GM20431 (cell line): ENCODE measurements around the gene P3H2.

Source experiments
- in situ Hi-C: fragments of 300-500 bp; cut with MseI, MboI; formaldehyde crosslinking; loops from one replicate; pipeline ENCODE4 v1.15.0; 2020; ENCODE audit warnings: low sequenced_read_pairs; ENCODE audit not compliant: unreplicated experiment

Gene P3H2

DNA sequence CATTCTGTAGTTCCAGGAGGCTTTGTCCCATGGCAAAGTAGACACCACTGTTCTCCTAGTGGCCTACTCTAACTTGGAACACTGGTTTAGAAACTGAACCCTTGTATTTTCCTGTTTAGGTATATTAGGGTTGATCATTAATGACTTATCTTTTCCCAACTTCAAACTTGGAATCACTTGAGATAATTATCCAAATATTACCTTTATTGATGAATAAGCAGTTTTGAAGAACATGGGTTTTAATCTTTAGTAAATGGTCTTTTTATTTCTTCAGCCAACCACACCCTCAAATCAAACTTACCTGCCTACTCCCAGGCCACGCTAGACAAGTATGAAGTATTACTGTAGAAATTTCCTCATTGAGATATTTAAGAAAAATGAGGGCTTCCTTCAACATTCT, 6.5 kb upstream of the P3H2 start:
- in situ Hi-C loops: no loop called here

DNA sequence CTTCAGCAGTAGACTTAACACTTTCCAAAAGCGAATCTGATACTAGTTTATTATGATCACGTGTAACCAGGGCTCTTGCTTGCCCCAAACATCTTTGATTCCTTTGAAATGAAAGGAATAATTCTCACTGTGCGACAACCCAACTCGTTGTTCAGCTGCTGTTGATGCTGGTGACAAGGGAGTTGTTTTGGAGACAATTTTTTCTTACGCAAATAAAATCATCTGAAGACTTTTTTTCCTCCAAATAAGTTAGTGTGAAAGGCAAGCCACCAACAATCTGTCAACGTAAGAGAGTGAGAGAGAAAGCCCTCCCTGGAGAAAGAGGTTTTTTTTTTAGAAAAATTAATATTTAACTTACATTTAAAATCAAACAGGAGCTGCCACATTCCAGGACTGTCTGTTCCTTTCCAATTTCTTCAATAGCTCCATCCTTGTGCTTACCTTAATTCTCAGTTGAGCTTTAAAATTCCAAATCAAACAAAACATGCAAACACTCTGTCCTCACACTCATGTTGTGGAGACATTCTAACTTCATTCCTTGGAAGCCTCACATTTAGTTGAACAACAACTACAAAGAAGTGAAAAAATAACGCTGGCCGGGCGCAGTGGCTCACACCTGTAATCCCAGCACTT, 4.9 kb upstream of the P3H2 start:
- in situ Hi-C loops: no loop called here

DNA sequence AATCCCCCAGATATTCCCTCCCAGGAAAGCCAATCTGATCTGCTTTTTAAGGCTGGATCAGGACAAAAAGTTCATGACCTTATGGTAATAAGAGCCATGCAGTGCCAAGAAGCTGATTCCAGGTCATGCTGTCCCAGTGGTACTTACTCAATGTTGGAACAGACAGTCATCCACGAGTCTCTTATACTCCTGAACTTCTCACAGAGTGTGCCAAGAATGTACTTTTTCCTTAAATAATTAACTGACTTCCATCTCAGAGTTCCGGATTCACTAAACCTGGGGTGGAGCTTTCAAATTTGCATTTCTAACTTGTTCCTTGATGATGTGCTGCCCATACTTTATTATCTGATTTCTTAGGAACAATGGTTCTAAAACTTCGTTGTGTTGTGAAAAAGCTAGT, 3.4 kb upstream of the P3H2 start:
- in situ Hi-C loops: no loop called here

DNA sequence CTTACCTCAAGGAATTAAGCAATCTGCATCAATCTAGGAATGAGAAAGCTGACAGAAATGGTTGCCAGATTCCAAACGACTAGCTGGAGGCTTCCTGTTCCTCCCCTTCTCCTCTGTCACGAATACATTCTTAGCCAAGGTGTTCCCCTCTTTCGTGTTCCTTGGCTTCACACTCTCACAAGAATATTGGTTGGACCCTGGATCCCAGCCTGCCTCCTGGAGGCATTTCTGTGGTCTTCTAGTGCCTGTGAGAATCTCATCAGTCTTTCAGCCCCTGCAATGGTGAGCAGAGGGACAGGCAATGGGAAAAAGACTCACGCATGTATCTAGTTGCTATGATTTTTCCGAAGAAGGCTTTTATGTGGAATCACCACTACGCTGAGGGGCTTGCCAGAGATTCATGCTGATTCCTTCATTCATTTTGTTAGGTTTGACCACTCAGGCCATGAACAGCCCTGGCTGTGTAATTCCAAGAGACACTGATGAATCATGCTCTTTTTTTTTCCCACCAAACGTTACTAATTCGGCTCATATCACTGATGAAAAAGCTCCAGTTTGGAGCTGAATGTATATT, 1.6 kb upstream of the P3H2 start:
- in situ Hi-C loops: no loop called here

DNA sequence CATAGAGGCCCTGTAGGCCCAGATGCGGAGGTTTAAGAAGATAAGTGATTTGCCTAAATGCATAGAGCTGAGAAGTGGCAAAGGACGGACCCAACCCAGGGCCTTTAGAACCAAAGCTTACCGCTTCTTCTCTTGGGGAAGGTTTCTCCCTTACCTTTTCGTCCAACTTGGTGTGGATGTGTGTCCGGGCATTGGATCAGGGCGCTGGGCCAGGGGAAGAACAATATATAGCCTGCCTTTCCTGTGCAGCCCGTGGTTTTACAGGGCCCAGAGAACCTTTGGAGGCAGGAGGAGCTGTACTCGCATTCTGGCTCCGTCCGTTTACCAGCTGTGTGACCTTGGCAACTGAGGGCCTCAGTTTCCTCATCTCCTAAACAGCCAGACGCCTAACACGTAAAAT, 686 bp upstream of the P3H2 start:
- in situ Hi-C loops: no loop called here

DNA sequence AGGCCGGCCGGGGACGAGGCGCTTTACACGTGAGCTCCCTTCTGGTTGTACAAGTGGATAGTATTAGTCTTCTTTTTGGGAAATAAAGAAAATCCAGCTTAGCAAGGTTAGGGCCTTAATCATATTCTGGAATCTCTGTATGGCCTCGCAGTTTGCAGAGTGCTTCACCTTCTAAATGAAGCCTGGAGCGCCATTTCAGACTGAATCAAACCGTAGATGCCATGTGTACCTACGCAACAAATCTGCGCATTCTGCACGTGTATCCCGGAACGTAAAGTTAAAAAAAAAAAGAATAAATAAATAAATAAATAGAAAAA, 322 bp upstream of the P3H2 start:
- in situ Hi-C loops: no loop called here

DNA sequence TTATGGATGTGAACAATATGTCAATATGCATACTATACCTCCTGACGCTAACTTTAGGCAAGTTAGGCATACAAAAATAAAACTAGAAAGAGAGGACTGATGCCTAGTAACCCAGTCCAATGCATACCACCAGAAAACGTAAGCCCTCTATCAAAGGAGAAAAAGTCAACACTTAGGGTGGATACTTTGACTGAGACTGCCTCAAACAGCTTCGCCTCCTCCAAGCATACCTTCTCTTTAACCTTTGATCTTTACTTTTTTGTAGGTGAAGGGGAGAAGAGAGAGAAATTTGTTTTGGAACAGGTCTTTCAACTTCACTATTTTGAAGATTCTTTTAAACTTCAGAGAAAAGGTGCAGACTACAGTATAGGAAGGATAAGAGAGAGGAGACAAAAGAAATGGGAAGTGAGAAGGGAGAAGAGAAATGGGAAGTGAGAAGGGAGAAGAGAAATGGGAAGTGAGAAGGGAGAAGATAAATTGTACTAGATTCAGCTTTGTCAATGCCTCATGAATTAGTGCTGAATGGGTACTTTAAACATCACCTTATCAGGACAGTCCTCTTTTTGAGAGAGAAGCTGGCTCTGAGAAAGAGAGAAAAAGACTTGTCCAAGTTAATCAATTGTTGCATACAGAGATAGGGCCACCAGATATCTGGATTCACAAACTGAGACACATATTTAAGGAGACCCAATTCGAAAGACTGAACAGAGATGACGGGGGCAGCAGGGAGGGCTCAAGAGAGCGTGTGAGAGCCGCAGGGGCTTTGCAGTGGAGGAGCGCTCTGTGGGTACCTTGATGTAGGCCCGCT, 1.0 kb downstream of the P3H2 start:
- in situ Hi-C loops: no loop called here

DNA sequence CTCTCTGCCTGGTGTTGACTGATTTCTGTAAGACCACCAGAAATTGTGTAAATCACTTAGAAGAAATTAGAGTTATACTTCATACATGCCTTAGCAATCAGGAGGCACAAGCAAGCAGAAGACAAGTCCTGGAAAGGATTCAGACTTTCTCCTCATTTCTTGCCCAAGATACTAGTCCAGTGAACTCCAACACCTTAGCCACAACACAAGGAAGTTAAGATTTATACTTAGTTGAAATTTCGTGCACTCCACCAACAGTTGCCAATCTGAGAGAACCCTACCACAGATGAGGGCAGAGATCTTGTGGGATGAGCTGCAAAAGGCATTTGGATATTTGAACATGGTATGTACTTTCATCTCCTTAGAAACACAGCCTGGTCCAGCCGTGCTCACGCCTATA, 2.3 kb downstream of the P3H2 start:
- in situ Hi-C loops: no loop called here

DNA sequence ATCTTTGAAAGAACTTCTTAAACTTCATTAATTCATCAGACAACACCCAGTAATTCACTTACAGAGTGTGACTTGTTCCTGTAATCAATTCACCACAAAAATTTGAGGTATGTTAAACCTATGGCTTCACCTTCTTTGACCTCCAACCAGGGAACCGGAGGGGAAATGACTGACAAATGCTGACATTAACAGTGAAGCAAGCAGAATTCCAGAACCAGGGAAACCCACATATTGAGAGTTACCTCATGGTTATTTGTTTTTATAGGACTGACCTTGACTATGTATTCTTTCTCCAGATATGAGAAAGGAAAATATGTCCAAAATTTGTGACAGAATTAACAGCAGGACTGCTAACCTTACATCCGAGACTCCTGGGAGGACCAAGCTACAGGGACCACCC, 2.7 kb downstream of the P3H2 start:
- in situ Hi-C loops: no loop called here

DNA sequence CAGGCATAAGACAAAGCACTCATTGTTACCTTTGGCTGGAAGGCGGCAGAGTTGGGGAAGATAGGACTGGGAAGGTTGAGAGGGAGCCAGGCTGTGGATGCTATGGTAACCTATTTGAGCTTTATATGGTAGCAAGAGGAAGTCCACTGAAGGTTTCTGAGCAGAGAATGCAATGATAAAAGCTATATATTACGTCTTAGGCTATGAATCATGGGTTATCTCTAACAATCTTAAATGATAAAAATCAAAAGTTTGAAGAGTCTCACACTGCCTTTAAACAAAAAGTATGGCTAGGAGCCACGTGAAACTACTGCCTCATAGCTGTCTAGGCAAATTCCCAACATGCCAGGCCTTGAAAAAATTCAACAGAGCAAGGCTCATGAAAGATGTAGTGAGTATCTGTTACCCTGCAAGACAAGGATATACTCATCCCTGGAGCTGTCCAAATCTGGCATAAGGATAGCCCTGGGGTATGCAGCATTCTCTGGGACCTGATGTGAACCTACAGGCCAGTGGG, 4.1 kb downstream of the P3H2 start:
- in situ Hi-C loops: no loop called here

DNA sequence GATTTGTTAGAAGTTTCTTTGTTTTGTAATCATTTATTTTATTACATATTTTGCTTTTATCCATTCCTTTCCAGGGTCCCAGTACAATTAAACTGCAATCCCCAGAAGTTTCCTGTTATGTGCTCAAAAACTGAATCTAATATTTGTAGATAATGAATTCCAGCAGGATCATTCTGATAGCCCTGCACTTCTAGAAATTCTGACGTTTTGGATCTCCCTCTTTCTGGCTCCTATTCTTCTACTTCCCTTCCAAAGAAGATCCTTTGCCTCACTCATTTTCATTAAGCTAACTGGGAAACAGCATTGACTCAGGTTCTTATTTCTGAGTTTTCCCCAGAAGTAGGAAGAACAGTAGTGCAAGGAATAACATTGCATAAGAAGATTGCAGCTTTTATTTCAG, 9.9 kb downstream of the P3H2 start:
- in situ Hi-C loops: no loop called here

DNA sequence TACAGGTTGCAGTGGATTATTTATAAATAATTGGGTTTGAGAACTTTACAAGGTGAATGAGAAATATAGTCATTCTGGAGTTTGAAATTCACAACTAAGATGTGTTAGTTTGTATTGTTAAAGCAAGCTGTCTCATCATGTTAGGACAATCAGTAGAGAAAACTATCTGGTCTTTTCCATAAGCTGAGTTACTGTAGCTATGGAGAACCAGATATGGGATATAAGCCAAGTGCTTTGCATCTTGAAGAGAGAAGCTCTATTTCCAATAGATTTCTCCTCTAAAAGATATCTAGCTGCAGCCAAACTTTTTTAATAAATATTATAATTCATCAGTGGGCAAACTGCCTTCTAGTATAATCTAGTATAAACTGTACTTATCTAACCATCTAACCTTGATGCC, 11.3 kb downstream of the P3H2 start:
- in situ Hi-C loops: no loop called here

DNA sequence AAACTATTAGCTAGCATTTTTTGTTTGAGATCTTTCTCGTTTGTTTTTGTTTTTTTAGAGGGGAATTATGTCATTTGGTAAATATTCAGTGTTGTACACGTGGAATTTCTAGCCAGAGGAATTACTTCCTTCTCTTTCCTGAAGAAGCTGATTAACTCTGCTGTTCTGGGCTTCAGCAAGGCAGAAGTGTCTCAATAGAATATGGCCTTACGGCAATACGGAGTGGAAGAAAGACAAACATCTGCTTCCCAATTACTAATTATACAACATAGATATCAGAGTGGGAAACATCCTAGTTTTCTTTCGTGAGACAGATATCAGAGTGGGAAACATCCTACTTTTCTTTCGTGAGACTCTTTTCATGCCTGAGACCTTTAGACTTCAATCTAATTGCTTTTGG, 11.9 kb downstream of the P3H2 start:
- in situ Hi-C loops: no loop called here

DNA sequence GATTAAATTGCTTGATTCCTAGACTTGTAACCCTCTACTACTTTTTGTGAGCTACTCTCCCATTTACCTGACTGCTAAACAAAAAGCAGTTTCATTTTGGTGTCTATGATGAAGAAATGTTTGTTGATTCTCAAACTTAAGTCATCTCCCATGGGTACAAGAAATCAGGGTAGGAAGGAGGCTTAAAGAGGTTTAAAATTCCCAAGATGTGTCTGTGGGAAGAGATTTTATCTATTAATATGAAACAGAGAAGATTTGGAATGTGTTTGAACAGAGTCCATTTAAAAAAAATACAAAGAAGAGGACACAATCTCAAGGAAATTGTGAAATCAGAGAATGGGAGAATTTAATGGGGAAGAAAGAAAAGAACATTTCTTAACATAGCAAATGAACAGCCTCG, 14.8 kb downstream of the P3H2 start:
- in situ Hi-C loops: no loop called here

DNA sequence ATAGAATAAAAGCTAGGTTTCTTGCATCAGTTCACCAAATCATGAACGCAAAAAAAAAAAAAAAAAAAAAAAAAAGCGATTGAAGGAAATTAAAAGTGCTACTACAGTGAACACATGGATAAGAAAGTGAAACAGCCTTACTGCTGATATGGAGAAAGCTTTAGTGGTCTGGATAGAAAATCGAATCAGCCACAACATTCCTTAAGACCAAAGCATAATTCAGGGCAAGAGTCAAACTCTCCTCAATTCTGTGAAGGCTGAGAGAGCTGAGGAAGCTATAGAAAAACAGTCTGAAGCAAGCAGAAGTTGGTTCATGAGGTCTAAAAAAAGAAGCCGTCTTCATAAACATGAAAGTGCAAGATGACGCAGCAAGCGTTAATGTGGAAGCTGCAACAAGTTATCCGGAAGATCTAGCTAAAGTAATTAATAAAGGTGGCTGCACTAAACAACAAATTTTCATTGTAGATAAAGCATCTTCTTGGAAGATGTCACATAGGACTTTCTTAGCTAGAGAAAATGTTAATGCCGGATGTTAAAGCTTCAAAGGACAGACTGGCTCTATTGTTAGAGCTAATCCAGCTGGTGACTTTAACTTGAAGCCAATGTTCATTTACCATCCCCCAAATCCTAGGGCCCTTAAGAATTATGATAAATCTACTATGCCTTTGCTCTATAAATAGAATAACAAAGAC, 19.2 kb downstream of the P3H2 start:
- in situ Hi-C loops: no loop called here

DNA sequence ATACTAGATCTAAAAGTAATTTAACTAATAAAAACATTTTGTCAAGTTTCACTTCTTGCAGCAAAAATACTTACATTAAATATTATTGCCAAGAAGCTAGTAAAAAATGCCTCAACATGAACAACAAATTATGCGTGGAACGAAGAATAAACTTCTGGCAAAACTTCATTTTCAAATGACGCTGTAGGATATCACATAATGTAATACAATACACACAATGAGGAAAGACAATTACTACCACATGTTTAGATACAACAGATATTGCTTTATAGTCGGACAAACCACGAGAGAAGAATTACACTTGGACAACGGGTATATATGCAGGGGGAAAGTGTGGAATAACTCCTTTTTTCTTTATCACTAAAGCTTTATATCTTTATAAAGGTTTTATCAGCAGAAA, 21.6 kb downstream of the P3H2 start:
- in situ Hi-C loops: no loop called here

DNA sequence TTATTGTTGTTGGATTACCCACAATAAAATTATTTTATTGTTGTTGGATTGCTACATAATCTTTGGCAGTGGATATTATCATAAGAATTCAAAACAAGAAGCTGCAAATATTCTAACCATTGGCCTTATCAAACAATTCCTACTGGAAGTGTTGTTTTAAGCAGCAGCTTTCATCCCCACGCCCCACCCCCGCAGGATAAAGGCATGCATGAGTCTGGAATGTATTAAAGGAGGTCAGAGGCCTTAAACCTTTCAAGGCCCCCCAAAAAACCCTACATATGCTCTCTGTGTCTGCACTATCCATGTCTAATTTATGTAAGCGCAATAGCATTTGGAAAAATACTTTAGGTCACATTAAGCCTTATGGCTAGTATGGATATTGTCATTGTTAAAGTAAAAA, 23.1 kb downstream of the P3H2 start:
- in situ Hi-C loops: no loop called here

DNA sequence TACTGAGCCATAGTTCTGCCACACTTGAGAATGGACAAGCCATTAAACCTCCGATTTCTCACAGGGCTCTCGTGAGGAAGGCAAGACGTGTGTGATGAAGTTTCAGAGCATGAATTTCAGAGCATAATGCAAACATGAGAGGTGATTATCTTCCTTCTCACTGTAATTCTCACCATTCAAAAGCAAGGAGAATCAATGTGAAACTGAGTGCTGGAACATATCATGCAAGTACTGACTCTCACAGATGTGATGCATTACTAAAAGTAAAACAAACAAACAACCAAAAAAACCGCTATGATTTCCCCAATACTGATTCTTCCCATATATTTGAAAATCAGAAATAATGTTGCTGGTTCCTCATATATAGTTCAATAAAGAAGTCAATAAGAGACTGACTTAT, 23.7 kb downstream of the P3H2 start:
- in situ Hi-C loops: no loop called here

DNA sequence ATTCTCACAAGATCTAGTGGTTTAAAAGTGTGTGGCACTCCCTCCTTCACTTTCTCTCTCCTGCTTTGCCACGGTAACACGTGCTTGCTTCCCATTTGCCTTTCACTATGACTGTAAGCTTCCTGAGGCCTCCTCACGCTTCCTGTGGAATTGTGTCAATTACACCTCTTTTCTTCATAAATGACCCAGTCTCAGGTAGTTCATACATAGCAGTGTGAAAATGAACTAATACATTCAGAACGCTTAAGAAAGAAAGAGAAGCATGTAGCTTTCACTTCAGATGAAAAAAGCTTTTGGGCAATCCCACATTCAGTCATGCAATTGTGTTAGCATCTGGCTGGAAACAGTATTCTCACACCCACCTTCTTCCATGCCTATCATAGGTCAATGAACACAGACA, 24.4 kb downstream of the P3H2 start:
- in situ Hi-C loops: no loop called here

DNA sequence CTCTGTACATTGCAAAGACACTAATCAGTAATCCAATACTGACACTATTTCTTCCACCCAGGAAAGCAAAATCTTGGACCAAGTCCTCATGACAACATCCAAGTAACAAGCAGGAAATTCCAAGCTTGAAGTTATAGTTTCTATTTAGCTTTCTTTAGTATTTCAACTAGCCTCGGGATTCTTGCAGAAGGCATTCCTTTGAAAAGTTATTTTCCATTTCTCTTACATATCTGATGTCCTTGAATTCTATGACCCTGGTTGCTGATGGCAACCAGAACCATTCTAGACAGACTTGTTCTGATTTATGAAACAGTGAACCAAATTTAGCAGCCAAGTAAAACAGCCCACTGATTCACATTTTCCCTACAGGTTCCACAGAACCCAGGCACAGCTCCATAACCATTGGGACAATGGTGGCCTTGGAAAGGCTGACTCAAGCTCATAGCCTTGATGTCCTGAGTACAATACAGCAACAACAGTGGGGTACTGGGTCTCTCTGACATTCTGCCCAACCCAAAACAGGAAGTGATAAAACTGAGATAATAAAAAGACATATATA, 26.5 kb downstream of the P3H2 start:
- in situ Hi-C loops: no loop called here

DNA sequence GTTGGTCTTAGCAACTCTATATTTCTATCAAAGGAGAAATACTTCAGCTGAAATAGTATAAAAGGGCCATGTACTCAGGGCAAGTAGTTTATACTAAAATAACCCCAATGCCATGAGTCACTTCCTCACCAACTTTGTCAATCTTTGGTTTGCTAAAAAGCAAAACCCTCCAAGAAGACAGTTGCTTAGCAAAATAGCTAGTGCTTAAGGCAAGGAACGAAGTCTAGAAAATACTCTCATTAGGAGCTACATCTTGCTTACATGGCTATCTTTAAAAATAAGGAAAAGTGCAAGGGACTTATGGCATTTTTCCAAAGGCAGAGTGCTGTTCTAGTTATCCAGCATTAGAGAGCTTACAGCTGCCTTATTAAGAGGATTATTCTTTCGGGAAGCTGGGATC, 28.4 kb downstream of the P3H2 start:
- in situ Hi-C loops: no loop called here
